GM21360 (cell line): ENCODE results near the gene ANKMY1.
"Not testable (repeated sequence)": the region's sequence is repeated elsewhere in the genome, so short reads cannot be mapped to it uniquely, and the experiment has no call there.

Source experiments
- ATAC-seq: cut with Tn5 transposase; IDR thresholded peaks from one replicate; pipeline ENCODE4 v1.9.1; 2021; ENCODE audit warnings: mild to moderate bottlenecking, moderate library complexity; ENCODE audit not compliant: unreplicated experiment

ANKMY1 gene

GRCh38 chr2:240569523-240569997 is 11.8 kb upstream of the ANKMY1 start:
- ATAC-seq, result no peak

- ATAC-seq, result no peak
Measured at GRCh38 chr2:240568678-240569522, 11.1 kb upstream of the ANKMY1 start.

GRCh38 chr2:240567872-240568677 is 10.3 kb upstream of the ANKMY1 start, which contains the start of gene RNPEPL1:
RNPEPL1 (plus strand) TSS chr2:240568484; CDS start chr2:240568587, 103 bp downstream.
- ATAC-seq, result no peak

- ATAC-seq, result no peak
Measured at GRCh38 chr2:240567137-240567871, 9.5 kb upstream of the ANKMY1 start.

GRCh38 chr2:240566203-240567136 is 8.7 kb upstream of the ANKMY1 start:
- peak; percentile 41 for ATAC-seq

- ATAC-seq, result peak; percentile 31
Measured at GRCh38 chr2:240565333-240566202, 7.8 kb upstream of the ANKMY1 start.

- no peak for ATAC-seq
Measured at GRCh38 chr2:240564561-240565332, 7.0 kb upstream of the ANKMY1 start.

GRCh38 chr2:240563951-240564560 is 6.3 kb upstream of the ANKMY1 start:
- ATAC-seq, result no peak

GRCh38 chr2:240563231-240563630 is 5.4 kb upstream of the ANKMY1 start:
- not testable (repeated sequence) for ATAC-seq

GRCh38 chr2:240561325-240561971 is 3.7 kb upstream of the ANKMY1 start:
- ATAC-seq, result peak; percentile 1

- peak; percentile 56 for ATAC-seq
Measured at GRCh38 chr2:240560480-240561324, 2.9 kb upstream of the ANKMY1 start.

- ATAC-seq, result peak; percentile 53
Measured at GRCh38 chr2:240560084-240560479, 2.3 kb upstream of the ANKMY1 start, which contains the start of gene DUSP28. DUSP28 (plus strand) TSS chr2:240560357; CDS start chr2:240560685, 328 bp downstream.

GRCh38 chr2:240559286-240559685 is 1.5 kb upstream of the ANKMY1 start:
- ATAC-seq, result no peak

GRCh38 chr2:240558236-240558761 is 511 bp upstream of the ANKMY1 start:
- no peak for ATAC-seq

- no peak for ATAC-seq
Measured at GRCh38 chr2:240557101-240557751, 562 bp downstream of the ANKMY1 start.
